Measurements from ENCODE around the gene IER5L. TPM values are rescaled to one million over a fixed set of nuclear protein-coding genes. Genes with fewer than 3 reads are reported as not detected.

The IER5L gene
- total and polyA plus RNA-seq, 9 of the 15 experiments (the other 6 are each of a cell fraction or from before 2014, with no cell fraction given), result 0.14 to 11.9 (median 0.52) TPM

- TF ChIP-seq RNF219 (CRISPR knock-in tag; IDR thresholded peaks at IDR 0.05), result no peak
- no peak for TF ChIP-seq ZNF699 (CRISPR knock-in tag; IDR thresholded peaks at IDR 0.05; ENCODE audit: insufficient replicate concordance)
- no peak for TF ChIP-seq DDX20 (tag; IDR thresholded peaks at IDR 0.05; ENCODE audit: low read depth)
- TF ChIP-seq DACH1 (IDR thresholded peaks at IDR 0.05; ENCODE audit: partially characterized antibody), result no peak
- no peak for TF ChIP-seq NFATC3 (IDR thresholded peaks at IDR 0.05)
- TF ChIP-seq RBM25 (IDR thresholded peaks at IDR 0.05; ENCODE audit: low read depth, low read length, severe bottlenecking), result peak; percentile 10
- TF ChIP-seq SRF (CRISPR knock-in tag; IDR thresholded peaks at IDR 0.05), result 0 out of 4 replicates have a peak, but pooled peaks of 1 of the 2 experiments have one; percentile 34
- TF ChIP-seq ATF7 (IDR thresholded peaks at IDR 0.05), result peak; percentile 51; the same call in 1 of the 2 replicates
- TF ChIP-seq CREB3 (tag; conservative IDR thresholded peaks at IDR 0.05; ENCODE audit: low read depth), result peak; percentile 79
- TF ChIP-seq ARID2 (IDR thresholded peaks at IDR 0.05), result no peak
- TF ChIP-seq ETS1 (conservative IDR thresholded peaks at IDR 0.05; ENCODE audit: control insufficient read depth, low read depth, low read length), result peak; percentile 100
- no peak for TF ChIP-seq GTF2B (IDR thresholded peaks at IDR 0.05; ENCODE audit: extremely low read depth, insufficient read length)
- peak; percentile 99 for TF ChIP-seq ZKSCAN1 (IDR thresholded peaks at IDR 0.05; ENCODE audit: low read depth, low read length)
- TF ChIP-seq ZBTB17 (CRISPR knock-in tag; IDR thresholded peaks at IDR 0.05), result peak; percentile 33; the same call in 1 of the 2 replicates
- 0 out of 2 replicates have a peak, but pooled peaks have one; percentile 29 for TF ChIP-seq SMAD3 (CRISPR knock-in tag; conservative IDR thresholded peaks at IDR 0.05)
- no peak for TF ChIP-seq CREBBP (IDR thresholded peaks at IDR 0.05; ENCODE audit: low read depth, low read length)
- no peak for TF ChIP-seq SIN3B (IDR thresholded peaks at IDR 0.05; ENCODE audit: low read depth)
- TF ChIP-seq KLF1 (tag; IDR thresholded peaks at IDR 0.05), result peak; percentile 84
- peak; percentile 74; the same call in 1 of the 2 replicates for TF ChIP-seq ZNF175 (CRISPR knock-in tag; IDR thresholded peaks at IDR 0.05; ENCODE audit: low read depth)
- peak; percentile 83 for TF ChIP-seq CXXC5 (CRISPR knock-in tag; IDR thresholded peaks at IDR 0.05)
- no peak for TF ChIP-seq SRSF7 (optimal IDR thresholded peaks at IDR 0.05; ENCODE audit: low read depth, low read length)
- no peak for TF ChIP-seq HNRNPL (IDR thresholded peaks at IDR 0.05; ENCODE audit: low read depth, low read length)
- TF ChIP-seq RFX7 (CRISPR knock-in tag; IDR thresholded peaks at IDR 0.05), result no peak
These were observed 24.8 kb upstream of the IER5L start (continued) for GRCh38 chr9:129202613-129203555.

Data from K562 (cell line).